ENCODE measurements around the gene MEAF6. TPM values are rescaled to one million over a fixed set of nuclear protein-coding genes. Genes with fewer than 3 reads are reported as not detected.
"Not testable (repeated sequence)": the region's sequence is repeated elsewhere in the genome, so short reads cannot be mapped to it uniquely, and the experiment has no call there.

The MEAF6 gene
- total and polyA plus RNA-seq, 11 donors = 27.4 to 55.7 (median 39.6) TPM

GRCh38 chr1:37540036-37540785 is 25.6 kb upstream of the MEAF6 start:
- Histone ChIP-seq H3K27ac (no peak overlapping the region), H3K27me3 (no peaks in the 10 kb centered on the region), H3K4me3 (no peak overlapping the region), H3K4me1 (no peaks in the 10 kb centered on the region), H3K9me3 (no peaks in the 10 kb centered on the region), H3K36me3 (peaks cover 5 to 99% (median 74%) of the 10 kb centered on the region in 9 donors)
- WGBS, 4 donors = 95 to 96% (median 95%) methylated on average over 30 of the region's 30 CpGs
- intact Hi-C loops (cut with DNase I) = no loop called here
- TF ChIP-seq POLR2A (IDR thresholded peaks at IDR 0.05) (no peak), CTCF (IDR thresholded peaks at IDR 0.05) (no peak)
- DNase-seq (no peak), ATAC-seq (no peak)

DNA sequence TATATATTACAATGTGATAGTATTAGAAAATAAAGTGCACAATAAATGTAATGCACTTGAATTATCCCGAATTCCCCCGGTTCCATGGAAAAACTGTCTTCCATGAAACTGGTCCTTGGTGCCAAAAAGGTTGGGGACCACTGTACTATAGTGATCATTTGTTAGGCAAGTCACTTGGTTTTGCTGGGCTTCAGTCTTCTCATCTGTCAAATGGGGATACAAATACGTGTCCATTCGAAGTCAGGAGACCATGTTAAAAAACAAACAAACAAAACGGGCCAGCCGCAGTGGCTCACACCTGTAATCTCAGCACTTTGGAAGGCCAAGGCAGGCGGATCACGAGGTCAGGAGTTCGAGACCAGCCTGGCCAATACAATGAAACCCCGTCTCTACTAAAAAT is 24.6 kb upstream of the MEAF6 start:
- H3K27me3 ChIP-seq; H3K9me3 ChIP-seq; DNase-seq; intact Hi-C loops (cut with DNase I); H3K4me3 ChIP-seq; H3K27ac ChIP-seq; H3K4me1 ChIP-seq; ATAC-seq: not testable (repeated sequence)
- peaks cover 5 to 90% (median 75%) of the 10 kb centered on the region in 9 donors for H3K36me3 ChIP-seq
- WGBS, 4 donors = 93 to 97% (median 95%) methylated on average over 10 of the region's 10 CpGs

GRCh38 chr1:37537378-37537777 is 22.8 kb upstream of the MEAF6 start:
- no peaks in the 10 kb centered on the region for H3K27me3 ChIP-seq
- intact Hi-C loops (cut with DNase I) = no loop called here

DNA sequence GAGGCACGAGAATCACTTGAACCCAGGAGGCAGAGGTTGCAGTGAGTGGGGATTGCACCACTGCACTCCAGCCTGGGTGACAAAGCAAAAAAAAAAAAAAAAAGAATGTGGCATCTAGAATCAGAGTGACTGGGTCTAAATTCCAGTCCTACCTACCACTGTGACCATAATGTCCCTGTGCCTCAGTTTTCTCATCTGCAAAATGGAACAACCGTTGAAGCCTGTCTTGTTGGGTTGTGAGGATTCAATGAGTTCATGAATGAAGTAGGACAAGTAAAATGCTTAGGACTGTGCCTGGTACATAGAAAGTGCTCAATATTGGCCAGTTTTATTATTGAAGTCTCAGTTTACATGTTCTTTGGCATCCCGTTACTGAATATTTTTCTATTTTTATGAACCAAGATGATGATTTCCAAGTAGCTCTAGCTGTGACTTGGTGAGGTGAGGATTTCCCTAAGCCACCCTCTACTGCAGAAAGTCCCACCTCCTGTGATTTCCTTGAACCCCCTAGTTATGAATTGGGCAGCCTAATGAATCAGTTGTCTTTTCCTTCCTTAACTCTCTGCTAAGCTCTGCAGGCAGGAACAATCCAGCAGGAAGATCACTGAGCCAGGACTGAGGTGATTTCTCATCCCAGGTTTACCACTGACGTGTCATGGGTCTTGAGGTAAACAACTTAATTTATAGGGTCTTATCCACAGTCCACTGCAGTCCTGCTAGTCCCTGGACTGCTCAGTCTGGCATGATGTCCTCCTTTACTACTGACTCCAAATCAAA is 18.9 kb upstream of the MEAF6 start:
- H3K4me3 ChIP-seq = no peak overlapping the region
- H3K36me3 ChIP-seq = peaks cover 2 to 35% (median 32%) of the 10 kb centered on the region in 9 donors
- peak in 1 of 4 donors; percentile 42 for ATAC-seq
- 93 to 97% (median 95%) methylated on average over 4 of the region's 4 CpGs for WGBS, 4 donors
- H3K9me3 ChIP-seq = no peaks in the 10 kb centered on the region
- TF ChIP-seq POLR2A (IDR thresholded peaks at IDR 0.05) (no peak), CTCF (IDR thresholded peaks at IDR 0.05) (no peak)
- no peak for DNase-seq
- peaks cover 0 to 15% (median 9%) of the 10 kb centered on the region in 12 donors for H3K4me1 ChIP-seq
- peak overlapping the region in 5 of 12 donors; percentile 5 to 68 (median 12) for H3K27ac ChIP-seq
- intact Hi-C loops (cut with DNase I) = no loop called here
- no peaks in the 10 kb centered on the region for H3K27me3 ChIP-seq

More at GRCh38 chr1:37537378-37537777, 22.8 kb upstream of the MEAF6 start:
- TF ChIP-seq CTCF (IDR thresholded peaks at IDR 0.05) = no peak
- TF ChIP-seq POLR2A (IDR thresholded peaks at IDR 0.05) = no peak
- no peak for ATAC-seq
- Histone ChIP-seq H3K4me1 (peaks cover 0 to 15% (median 9%) of the 10 kb centered on the region in 12 donors), H3K36me3 (peaks cover 5 to 73% (median 69%) of the 10 kb centered on the region in 9 donors), H3K9me3 (no peaks in the 10 kb centered on the region), H3K27ac (no peak overlapping the region), H3K4me3 (no peak overlapping the region)
- WGBS, 4 donors = 87 to 93% (median 92%) methylated on average over 2 of the region's 2 CpGs
- DNase-seq = no peak

DNA sequence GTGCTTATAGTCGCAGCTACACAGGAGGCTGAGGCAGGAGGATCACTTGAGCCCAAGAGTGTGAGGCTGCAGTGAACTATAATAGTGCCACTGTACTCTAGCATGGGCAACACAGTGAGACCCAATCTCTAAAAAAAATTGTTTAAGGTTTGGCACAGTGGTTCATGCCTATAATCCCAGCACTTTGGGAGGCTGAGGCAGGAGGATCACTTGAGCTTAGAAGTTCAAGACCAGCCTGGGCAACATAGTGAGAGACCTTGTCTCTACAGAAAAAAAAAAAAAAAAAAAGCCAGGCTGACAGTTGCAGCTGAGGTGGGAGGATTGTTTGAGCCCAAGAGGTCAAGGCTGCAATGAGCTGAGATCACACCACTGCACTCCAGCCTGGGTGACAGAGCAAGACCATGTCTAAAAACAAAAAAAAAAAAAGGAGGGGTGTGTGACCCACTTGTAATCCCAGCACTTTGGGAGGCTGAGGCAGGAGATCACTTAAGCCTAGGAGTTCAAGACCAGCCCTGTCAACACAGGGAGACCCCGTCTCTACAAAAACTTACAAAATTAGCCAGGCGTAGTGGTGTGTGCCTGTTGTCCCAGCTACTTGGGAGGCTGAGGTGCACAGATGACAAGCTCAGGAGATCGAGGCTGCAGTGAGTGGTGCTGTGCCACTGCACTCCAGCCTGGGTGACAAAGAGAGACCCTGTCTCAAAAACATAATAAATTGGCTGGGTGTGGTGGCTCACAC is 18.0 kb upstream of the MEAF6 start:
- WGBS, 4 donors = 87 to 97% (median 93%) methylated on average over 4 of the region's 4 CpGs
- H3K27ac ChIP-seq = not testable (repeated sequence)

DNA sequence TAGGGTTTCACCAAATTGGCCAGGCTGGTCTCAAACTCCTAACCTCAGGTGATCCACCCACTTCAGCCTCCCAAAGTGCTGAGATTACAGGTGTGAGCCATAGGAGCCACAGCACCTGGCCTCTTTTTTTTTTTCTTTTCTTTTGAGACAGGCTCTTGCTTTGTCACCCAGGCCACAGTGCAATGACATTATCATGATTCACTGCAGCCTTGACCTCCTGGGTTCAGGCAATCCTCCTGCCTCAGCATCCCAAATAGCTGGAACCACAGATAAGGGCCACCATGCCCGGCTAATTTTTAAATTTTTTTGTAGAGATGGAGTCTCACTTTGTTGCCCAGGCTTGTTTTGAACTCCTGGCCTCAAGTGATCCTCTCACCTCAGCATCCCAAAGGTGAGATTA is 15.3 kb upstream of the MEAF6 start:
- H3K27ac ChIP-seq; H3K36me3 ChIP-seq; ATAC-seq; DNase-seq; intact Hi-C loops (cut with DNase I); H3K4me3 ChIP-seq; H3K9me3 ChIP-seq; H3K27me3 ChIP-seq: not testable (repeated sequence)
- peaks cover 0 to 15% (median 9%) of the 10 kb centered on the region in 12 donors for H3K4me1 ChIP-seq
- 82 to 89% (median 86%) methylated on average over 1 of the region's 1 CpG for WGBS, 4 donors

More for the DNA sequence above, 18.0 kb upstream of the MEAF6 start:
- H3K27me3 ChIP-seq; DNase-seq; H3K9me3 ChIP-seq; H3K4me3 ChIP-seq; ATAC-seq; intact Hi-C loops (cut with DNase I): not testable (repeated sequence)
- H3K4me1 ChIP-seq = peaks cover 0 to 15% (median 9%) of the 10 kb centered on the region in 12 donors
- peaks cover 2 to 25% (median 23%) of the 10 kb centered on the region in 9 donors for H3K36me3 ChIP-seq
